Measurements from ENCODE around the gene FASN. TPM values are rescaled to one million over a fixed set of nuclear protein-coding genes. Genes with fewer than 3 reads are reported as not detected.

The FASN gene
- total and polyA plus RNA-seq, 2 of the 4 experiments (the other 2 are of a cell fraction): 12.4 to 56.0 TPM

DNA sequence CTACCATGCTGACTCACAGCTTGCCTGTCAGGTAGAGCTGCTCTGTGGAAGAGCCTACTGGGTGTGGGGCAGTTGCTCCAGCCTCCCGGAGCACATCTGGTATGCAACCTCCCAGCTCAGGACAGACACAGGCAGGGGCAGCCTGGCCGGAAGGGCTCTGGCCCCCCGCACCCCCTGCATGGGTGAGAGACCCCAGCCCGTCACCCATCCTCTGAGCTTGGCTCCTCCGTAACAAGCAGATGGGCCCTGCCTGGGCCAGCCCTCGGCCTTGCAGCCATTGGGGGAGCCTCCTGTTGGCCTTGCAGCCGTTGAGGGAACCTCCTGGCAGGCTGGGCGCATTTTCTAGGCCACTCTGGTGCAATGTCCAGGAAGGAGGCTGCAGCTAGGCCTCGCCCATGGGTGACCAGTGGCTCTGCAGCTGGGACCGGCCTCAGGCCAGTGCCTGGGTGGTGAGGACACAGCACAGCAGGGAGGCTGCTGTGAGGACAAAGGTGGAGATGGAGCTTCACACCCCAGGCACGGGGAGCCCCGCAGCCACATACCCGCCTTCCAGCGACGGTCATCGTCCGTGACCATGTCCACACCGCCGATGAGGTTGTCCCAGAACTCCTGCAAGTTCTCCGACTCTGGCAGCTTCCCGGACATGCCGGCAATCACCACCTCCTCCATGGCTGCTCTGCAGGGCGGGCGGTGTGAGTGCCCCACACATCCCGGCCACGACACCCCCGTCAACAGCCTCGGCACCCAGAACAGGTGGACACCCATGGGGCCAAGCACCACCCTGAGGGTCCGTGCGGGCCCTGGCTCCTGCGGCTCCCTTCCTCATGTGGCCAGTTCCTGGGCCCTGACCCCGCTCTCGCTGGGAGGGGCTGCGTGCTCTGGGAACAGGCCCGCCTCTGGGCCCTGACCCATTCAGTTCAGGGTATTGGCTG lies 2.0 kb downstream of the FASN start:
- Histone ChIP-seq H2AK9ac (replicated peaks; ENCODE audit: low read depth, low read length, poor library complexity) (peak overlapping the region; percentile 98), H3K9ac (ENCODE audit: low read depth, low read length) (peak overlapping the region; percentile 87; the same call in 1 of the 2 replicates), H2BK5ac (ENCODE audit: low read depth, low read length, poor library complexity, severe bottlenecking) (no peak overlapping the region), H3K18ac (ENCODE audit: low read depth, low read length) (no peak overlapping the region), H3K36me3 (ENCODE audit: control insufficient read depth, insufficient read depth, low read length) (peaks cover 42% of the 10 kb centered on the region), H2AFZ (replicated peaks; ENCODE audit: low read length, poor library complexity) (no peak overlapping the region), H3K23ac (ENCODE audit: low read depth, low read length) (peak overlapping the region; percentile 49; the same call in 1 of the 2 replicates), H2BK20ac (ENCODE audit: low read depth, low read length) (no peak overlapping the region), H3K4me2 (ENCODE audit: low read depth, low read length) (no peak overlapping the region; the same call in 1 of the 2 replicates), H2BK120ac (ENCODE audit: low read depth, low read length) (no peak overlapping the region), H4K91ac (ENCODE audit: insufficient read depth, low read depth, low read length) (no peak overlapping the region), H3K4me3 (ENCODE audit: insufficient read depth, low read depth, low read length) (no peak overlapping the region), H3K27me3 (ENCODE audit: control insufficient read depth, insufficient read depth, low read length) (no peaks in the 10 kb centered on the region), H3K4me1 (ENCODE audit: control insufficient read depth, insufficient read depth, low read length) (peaks cover 13% of the 10 kb centered on the region), H4K8ac (ENCODE audit: low read depth in 2 of 2, low read length in 2 of 2) (no peak overlapping the region), H3K79me1 (ENCODE audit: low read depth in 1 of 2, low read length in 2 of 2) (peaks cover 0 to 56% of the 10 kb centered on the region in 2 experiments), H3K9me3 (ENCODE audit: control insufficient read depth, insufficient read depth, low read length) (no peaks in the 10 kb centered on the region), H4K20me1 (ENCODE audit: insufficient read depth, low read length) (peaks cover 31% of the 10 kb centered on the region), H2AK5ac (ENCODE audit: low read depth, low read length) (no peak overlapping the region), H3K14ac (replicated peaks; ENCODE audit: low read depth, low read length) (no peak overlapping the region), H3K9me1 (ENCODE audit: insufficient read depth, low read length) (peaks cover 5% of the 10 kb centered on the region; the same call in 1 of the 2 replicates), H2BK15ac (ENCODE audit: low read depth, low read length) (no peak overlapping the region), H3K56ac (ENCODE audit: extremely low read depth, insufficient read depth, low read length) (no peak overlapping the region), H4K5ac (ENCODE audit: low read depth, low read length) (no peak overlapping the region), H3K27ac (ENCODE audit: insufficient read depth, low read length) (no peak overlapping the region; the same call in 1 of the 2 replicates), H3K4ac (ENCODE audit: low read depth, low read length) (no peak overlapping the region)
- ChIA-PET POLR2A (ENCODE audit: unreplicated experiment) (no interaction called here), CTCF (no interaction called here)
- 81% methylated on average over 9 of the region's 35 CpGs; no CpG with 5 or more reads in 1 of the 2 experiments for WGBS, 2 experiments (ENCODE audit: extremely low coverage in 2 of 2, insufficient read length in 1 of 2)
- TF ChIP-seq CEBPB (IDR thresholded peaks at IDR 0.05; ENCODE audit: low read depth, low read length) (no peak), BHLHE40 (IDR thresholded peaks at IDR 0.05; ENCODE audit: low read depth, low read length) (no peak), MAFK (IDR thresholded peaks at IDR 0.05; ENCODE audit: low read depth, low read length) (no peak), RAD21 (IDR thresholded peaks at IDR 0.05; ENCODE audit: low read length) (no peak), MAZ (IDR thresholded peaks at IDR 0.05; ENCODE audit: borderline replicate concordance, low read depth, low read length) (no peak), RFX5 (IDR thresholded peaks at IDR 0.05; ENCODE audit: low read depth, low read length) (no peak), CHD1 (IDR thresholded peaks at IDR 0.05; ENCODE audit: low read depth, low read length) (no peak)
- TF ChIP-seq, protein P1, sequence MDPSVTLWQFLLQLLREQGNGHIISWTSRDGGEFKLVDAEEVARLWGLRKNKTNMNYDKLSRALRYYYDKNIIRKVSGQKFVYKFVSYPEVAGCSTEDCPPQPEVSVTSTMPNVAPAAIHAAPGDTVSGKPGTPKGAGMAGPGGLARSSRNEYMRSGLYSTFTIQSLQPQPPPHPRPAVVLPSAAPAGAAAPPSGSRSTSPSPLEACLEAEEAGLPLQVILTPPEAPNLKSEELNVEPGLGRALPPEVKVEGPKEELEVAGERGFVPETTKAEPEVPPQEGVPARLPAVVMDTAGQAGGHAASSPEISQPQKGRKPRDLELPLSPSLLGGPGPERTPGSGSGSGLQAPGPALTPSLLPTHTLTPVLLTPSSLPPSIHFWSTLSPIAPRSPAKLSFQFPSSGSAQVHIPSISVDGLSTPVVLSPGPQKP (IDR thresholded peaks at IDR 0.05; ENCODE audit: borderline replicate concordance, low read depth, low read length): no peak
- TF ChIP-seq, protein P2, sequence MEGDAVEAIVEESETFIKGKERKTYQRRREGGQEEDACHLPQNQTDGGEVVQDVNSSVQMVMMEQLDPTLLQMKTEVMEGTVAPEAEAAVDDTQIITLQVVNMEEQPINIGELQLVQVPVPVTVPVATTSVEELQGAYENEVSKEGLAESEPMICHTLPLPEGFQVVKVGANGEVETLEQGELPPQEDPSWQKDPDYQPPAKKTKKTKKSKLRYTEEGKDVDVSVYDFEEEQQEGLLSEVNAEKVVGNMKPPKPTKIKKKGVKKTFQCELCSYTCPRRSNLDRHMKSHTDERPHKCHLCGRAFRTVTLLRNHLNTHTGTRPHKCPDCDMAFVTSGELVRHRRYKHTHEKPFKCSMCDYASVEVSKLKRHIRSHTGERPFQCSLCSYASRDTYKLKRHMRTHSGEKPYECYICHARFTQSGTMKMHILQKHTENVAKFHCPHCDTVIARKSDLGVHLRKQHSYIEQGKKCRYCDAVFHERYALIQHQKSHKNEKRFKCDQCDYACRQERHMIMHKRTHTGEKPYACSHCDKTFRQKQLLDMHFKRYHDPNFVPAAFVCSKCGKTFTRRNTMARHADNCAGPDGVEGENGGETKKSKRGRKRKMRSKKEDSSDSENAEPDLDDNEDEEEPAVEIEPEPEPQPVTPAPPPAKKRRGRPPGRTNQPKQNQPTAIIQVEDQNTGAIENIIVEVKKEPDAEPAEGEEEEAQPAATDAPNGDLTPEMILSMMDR (conservative IDR thresholded peaks at IDR 0.05; ENCODE audit: low read depth, low read length): no peak
- in situ Hi-C loops (cut with MboI; ENCODE audit: low sequenced_read_pairs) (no loop called here), dilution Hi-C loops (cut with HindIII; ENCODE audit: low sequenced_read_pairs, unreplicated experiment) (no loop called here), intact Hi-C loops (cut with micrococcal nuclease) (no loop called here)
- ATAC-seq (ENCODE audit: low read depth): no peak
- BruUV-seq (replicated peaks): no TSS peak
- DNase-seq: no peak
